GM23338 (cell line): ENCODE data around the gene TNFRSF19.

Experiments
- CREB1 ChIP-seq: fragments of 250-450 bp; sonication (Bioruptor Pico); IDR thresholded peaks from 2 replicates; pipeline ENCODE4 v1.5.0; 2020; ENCODE audit warnings: low read depth, mild to moderate bottlenecking, moderate library complexity
- CTCF ChIP-seq, 2 experiments: fragments of 200-600 bp in 1 of 2; sonication (generic) in 1 of 2; conservative IDR thresholded peaks; 2 replicates each; pipeline versions ENCODE4 v1.5.1 to v1.6.1; 2016 to 2017; ENCODE audit warnings: antibody characterized with exemption in 2 of 2, low read depth in 2 of 2, mild to moderate bottlenecking in 2 of 2, moderate library complexity in 1 of 2
- ETS1 ChIP-seq: IDR thresholded peaks from 2 replicates; pipeline ENCODE4 v1.6.1; 2016; ENCODE audit warnings: antibody characterized with exemption
- EZH2 ChIP-seq: fragments of 200-600 bp; sonication (generic); IDR thresholded peaks from one replicate; pipeline ENCODE4 v1.8.0; 2017; ENCODE audit warnings: antibody characterized with exemption, mild to moderate bottlenecking, low read depth; ENCODE audit not compliant: unreplicated experiment
- EZH2phosphoT487 ChIP-seq: fragments of 200-600 bp; sonication (generic); IDR thresholded peaks from one replicate; pipeline ENCODE4 v1.8.1; 2018; ENCODE audit warnings: antibody characterized with exemption; ENCODE audit not compliant: unreplicated experiment
- JUNB ChIP-seq: IDR thresholded peaks from one replicate; pipeline ENCODE4 v1.6.1; 2016; ENCODE audit warnings: antibody characterized with exemption; ENCODE audit not compliant: unreplicated experiment
- NANOG ChIP-seq: IDR thresholded peaks from 2 replicates; pipeline ENCODE4 v1.6.1; 2016; ENCODE audit warnings: antibody characterized with exemption, borderline replicate concordance
- POLR2AphosphoS5 ChIP-seq: IDR thresholded peaks from 2 replicates; pipeline ENCODE4 v1.6.1; 2016; ENCODE audit warnings: antibody characterized with exemption, low read depth
- STAT1 ChIP-seq: IDR thresholded peaks from one replicate; pipeline ENCODE4 v1.6.1; 2016; ENCODE audit warnings: antibody characterized with exemption; ENCODE audit not compliant: unreplicated experiment
- ZNF114 ChIP-seq: fragments of 250-450 bp; sonication (Bioruptor Pico); IDR thresholded peaks from 2 replicates; pipeline ENCODE4 v1.5.0; 2020; ENCODE audit warnings: mild to moderate bottlenecking, moderate library complexity
- TF ChIP-seq, protein P1 (sequence below): IDR thresholded peaks from one replicate; pipeline ENCODE4 v1.6.1; 2018; ENCODE audit warnings: antibody characterized with exemption; ENCODE audit not compliant: unreplicated experiment
- TF ChIP-seq, protein P2 (sequence below): fragments of 250-450 bp; sonication (Bioruptor Pico); IDR thresholded peaks from 2 replicates; pipeline ENCODE4 v1.5.0; 2020; ENCODE audit warnings: mild to moderate bottlenecking, moderate library complexity

- TF ChIP-seq POLR2AphosphoS5 (no peak), CTCF (conservative IDR thresholded peaks at IDR 0.05; ENCODE audit: low read depth in 2 of 2) (no peak), ZNF114 (no peak), EZH2phosphoT487 (no peak), EZH2 (no peak), CREB1 (no peak), STAT1 (no peak), ETS1 (no peak), JUNB (no peak), NANOG (no peak)
- TF ChIP-seq, protein P1, sequence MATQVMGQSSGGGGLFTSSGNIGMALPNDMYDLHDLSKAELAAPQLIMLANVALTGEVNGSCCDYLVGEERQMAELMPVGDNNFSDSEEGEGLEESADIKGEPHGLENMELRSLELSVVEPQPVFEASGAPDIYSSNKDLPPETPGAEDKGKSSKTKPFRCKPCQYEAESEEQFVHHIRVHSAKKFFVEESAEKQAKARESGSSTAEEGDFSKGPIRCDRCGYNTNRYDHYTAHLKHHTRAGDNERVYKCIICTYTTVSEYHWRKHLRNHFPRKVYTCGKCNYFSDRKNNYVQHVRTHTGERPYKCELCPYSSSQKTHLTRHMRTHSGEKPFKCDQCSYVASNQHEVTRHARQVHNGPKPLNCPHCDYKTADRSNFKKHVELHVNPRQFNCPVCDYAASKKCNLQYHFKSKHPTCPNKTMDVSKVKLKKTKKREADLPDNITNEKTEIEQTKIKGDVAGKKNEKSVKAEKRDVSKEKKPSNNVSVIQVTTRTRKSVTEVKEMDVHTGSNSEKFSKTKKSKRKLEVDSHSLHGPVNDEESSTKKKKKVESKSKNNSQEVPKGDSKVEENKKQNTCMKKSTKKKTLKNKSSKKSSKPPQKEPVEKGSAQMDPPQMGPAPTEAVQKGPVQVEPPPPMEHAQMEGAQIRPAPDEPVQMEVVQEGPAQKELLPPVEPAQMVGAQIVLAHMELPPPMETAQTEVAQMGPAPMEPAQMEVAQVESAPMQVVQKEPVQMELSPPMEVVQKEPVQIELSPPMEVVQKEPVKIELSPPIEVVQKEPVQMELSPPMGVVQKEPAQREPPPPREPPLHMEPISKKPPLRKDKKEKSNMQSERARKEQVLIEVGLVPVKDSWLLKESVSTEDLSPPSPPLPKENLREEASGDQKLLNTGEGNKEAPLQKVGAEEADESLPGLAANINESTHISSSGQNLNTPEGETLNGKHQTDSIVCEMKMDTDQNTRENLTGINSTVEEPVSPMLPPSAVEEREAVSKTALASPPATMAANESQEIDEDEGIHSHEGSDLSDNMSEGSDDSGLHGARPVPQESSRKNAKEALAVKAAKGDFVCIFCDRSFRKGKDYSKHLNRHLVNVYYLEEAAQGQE = no peak
- TF ChIP-seq, protein P2, sequence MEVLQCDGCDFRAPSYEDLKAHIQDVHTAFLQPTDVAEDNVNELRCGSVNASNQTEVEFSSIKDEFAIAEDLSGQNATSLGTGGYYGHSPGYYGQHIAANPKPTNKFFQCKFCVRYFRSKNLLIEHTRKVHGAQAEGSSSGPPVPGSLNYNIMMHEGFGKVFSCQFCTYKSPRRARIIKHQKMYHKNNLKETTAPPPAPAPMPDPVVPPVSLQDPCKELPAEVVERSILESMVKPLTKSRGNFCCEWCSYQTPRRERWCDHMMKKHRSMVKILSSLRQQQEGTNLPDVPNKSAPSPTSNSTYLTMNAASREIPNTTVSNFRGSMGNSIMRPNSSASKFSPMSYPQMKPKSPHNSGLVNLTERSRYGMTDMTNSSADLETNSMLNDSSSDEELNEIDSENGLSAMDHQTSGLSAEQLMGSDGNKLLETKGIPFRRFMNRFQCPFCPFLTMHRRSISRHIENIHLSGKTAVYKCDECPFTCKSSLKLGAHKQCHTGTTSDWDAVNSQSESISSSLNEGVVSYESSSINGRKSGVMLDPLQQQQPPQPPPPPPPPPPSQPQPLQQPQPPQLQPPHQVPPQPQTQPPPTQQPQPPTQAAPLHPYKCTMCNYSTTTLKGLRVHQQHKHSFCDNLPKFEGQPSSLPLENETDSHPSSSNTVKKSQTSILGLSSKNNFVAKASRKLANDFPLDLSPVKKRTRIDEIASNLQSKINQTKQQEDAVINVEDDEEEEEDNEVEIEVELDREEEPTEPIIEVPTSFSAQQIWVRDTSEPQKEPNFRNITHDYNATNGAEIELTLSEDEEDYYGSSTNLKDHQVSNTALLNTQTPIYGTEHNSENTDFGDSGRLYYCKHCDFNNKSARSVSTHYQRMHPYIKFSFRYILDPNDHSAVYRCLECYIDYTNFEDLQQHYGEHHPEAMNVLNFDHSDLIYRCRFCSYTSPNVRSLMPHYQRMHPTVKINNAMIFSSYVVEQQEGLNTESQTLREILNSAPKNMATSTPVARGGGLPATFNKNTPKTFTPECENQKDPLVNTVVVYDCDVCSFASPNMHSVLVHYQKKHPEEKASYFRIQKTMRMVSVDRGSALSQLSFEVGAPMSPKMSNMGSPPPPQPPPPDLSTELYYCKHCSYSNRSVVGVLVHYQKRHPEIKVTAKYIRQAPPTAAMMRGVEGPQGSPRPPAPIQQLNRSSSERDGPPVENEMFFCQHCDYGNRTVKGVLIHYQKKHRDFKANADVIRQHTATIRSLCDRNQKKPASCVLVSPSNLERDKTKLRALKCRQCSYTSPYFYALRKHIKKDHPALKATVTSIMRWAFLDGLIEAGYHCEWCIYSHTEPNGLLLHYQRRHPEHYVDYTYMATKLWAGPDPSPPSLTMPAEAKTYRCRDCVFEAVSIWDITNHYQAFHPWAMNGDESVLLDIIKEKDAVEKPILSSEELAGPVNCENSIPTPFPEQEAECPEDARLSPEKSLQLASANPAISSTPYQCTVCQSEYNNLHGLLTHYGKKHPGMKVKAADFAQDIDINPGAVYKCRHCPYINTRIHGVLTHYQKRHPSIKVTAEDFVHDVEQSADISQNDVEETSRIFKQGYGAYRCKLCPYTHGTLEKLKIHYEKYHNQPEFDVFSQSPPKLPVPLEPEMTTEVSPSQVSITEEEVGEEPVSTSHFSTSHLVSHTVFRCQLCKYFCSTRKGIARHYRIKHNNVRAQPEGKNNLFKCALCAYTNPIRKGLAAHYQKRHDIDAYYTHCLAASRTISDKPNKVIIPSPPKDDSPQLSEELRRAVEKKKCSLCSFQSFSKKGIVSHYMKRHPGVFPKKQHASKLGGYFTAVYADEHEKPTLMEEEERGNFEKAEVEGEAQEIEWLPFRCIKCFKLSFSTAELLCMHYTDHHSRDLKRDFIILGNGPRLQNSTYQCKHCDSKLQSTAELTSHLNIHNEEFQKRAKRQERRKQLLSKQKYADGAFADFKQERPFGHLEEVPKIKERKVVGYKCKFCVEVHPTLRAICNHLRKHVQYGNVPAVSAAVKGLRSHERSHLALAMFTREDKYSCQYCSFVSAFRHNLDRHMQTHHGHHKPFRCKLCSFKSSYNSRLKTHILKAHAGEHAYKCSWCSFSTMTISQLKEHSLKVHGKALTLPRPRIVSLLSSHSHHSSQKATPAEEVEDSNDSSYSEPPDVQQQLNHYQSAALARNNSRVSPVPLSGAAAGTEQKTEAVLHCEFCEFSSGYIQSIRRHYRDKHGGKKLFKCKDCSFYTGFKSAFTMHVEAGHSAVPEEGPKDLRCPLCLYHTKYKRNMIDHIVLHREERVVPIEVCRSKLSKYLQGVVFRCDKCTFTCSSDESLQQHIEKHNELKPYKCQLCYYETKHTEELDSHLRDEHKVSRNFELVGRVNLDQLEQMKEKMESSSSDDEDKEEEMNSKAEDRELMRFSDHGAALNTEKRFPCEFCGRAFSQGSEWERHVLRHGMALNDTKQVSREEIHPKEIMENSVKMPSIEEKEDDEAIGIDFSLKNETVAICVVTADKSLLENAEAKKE (CRISPR knock-in tag) = no peak
Measured at GRCh38 chr13:23673867-23674605, 103.8 kb downstream of the TNFRSF19 start.
